ENCODE results near the gene CEP152.

GRCh38 chr15:48814286-48814685 is 3.4 kb upstream of the CEP152 start:
- TF ChIP-seq CTCF (IDR thresholded peaks at IDR 0.05; ENCODE audit: poor library complexity, severe bottlenecking) (no peak), TAF1 (IDR thresholded peaks at IDR 0.05; ENCODE audit: low read depth) (no peak), EZH2 (IDR thresholded peaks at IDR 0.05; ENCODE audit: borderline replicate concordance, insufficient read depth, low read length, poor library complexity, severe bottlenecking) (no peak), MXI1 (conservative IDR thresholded peaks at IDR 0.05; ENCODE audit: poor library complexity, severe bottlenecking) (no peak), SMC3 (conservative IDR thresholded peaks at IDR 0.05; ENCODE audit: poor library complexity) (no peak)

Measured in neural cell (in vitro differentiated cells).